SIG-M5 treated with dmso at 0.1 percent for 504 hours (cell line): ENCODE data around the gene CDYL.
A peak's percentile ranks its signal among the peaks of the same experiment; 100 is the strongest.

Experiments
- DNase-seq: peaks from one replicate; lab custom pipeline; 2025; ENCODE audit not compliant: unreplicated experiment; lab: John Stamatoyannopoulos, UW

The CDYL gene

GRCh38 chr6:4873928-4874327 is 97.7 kb downstream of the CDYL start:
- no peak for DNase-seq

- DNase-seq: no peak
These were observed 103.6 kb downstream of the CDYL start for GRCh38 chr6:4879741-4880275.

GRCh38 chr6:4880363-4880762 is 104.2 kb downstream of the CDYL start:
- no peak for DNase-seq

GRCh38 chr6:4883298-4883697 is 107.1 kb downstream of the CDYL start:
- no peak for DNase-seq

GRCh38 chr6:4884646-4885340 is 108.6 kb downstream of the CDYL start:
- no peak for DNase-seq

- no peak for DNase-seq
These were observed 109.2 kb downstream of the CDYL start for GRCh38 chr6:4885341-4885933.

- DNase-seq: no peak
These were observed 112.6 kb downstream of the CDYL start for GRCh38 chr6:4888841-4889240.

GRCh38 chr6:4889701-4890100 is 113.5 kb downstream of the CDYL start:
- DNase-seq: no peak

GRCh38 chr6:4890191-4890590 is 114.0 kb downstream of the CDYL start:
- no peak for DNase-seq

GRCh38 chr6:4890627-4891026 is 114.4 kb downstream of the CDYL start:
- DNase-seq: no peak

GRCh38 chr6:4891141-4891540 is 114.9 kb downstream of the CDYL start:
- DNase-seq: no peak

GRCh38 chr6:4892785-4893485 is 116.7 kb downstream of the CDYL start:
- no peak for DNase-seq

GRCh38 chr6:4894049-4894448 is 117.8 kb downstream of the CDYL start:
- no peak for DNase-seq

- no peak for DNase-seq
These were observed 119.8 kb downstream of the CDYL start for GRCh38 chr6:4895971-4896370.

- no peak for DNase-seq
These were observed 120.2 kb downstream of the CDYL start for GRCh38 chr6:4896401-4896800.

GRCh38 chr6:4899249-4900034 is 123.2 kb downstream of the CDYL start:
- DNase-seq: no peak

GRCh38 chr6:4901386-4902061 is 125.3 kb downstream of the CDYL start:
- DNase-seq: peak; percentile 60

- DNase-seq: no peak
These were observed 126.2 kb downstream of the CDYL start for GRCh38 chr6:4902363-4902762.

GRCh38 chr6:4903121-4903520 is 126.9 kb downstream of the CDYL start:
- no peak for DNase-seq

GRCh38 chr6:4903751-4904370 is 127.7 kb downstream of the CDYL start:
- DNase-seq: no peak
